CD4-positive, CD25-positive, alpha-beta regulatory T cell (primary cell): Measurements from ENCODE around the gene SUSD5. TPM values are rescaled to one million over a fixed set of nuclear protein-coding genes. Genes with fewer than 3 reads are reported as not detected.

Source experiments
- ATAC-seq, 2 donors: fragments of 150-1000 bp; cut with Tn5 transposase; one replicate each; pipeline ENCODE4 v1.10.0; 2021; ENCODE audit warnings: low read depth in 2 of 2, moderate number of reproducible peaks in 2 of 2, moderate library complexity in 1 of 2
- DNase-seq, 3 donors: peaks; one replicate each; pipeline versions ENCODE4 v3.0.0 to v3.0.0-alpha.2; 2012 to 2022; ENCODE audit warnings: mixed read lengths in 1 of 3
- H3K27ac ChIP-seq: one replicate; pipeline ENCODE4 v1.7.0; 2013; ENCODE audit warnings: mild to moderate bottlenecking, low read length; ENCODE audit not compliant: insufficient read depth, poor library complexity, severe bottlenecking
- H3K27me3 ChIP-seq: one replicate; pipeline ENCODE4 v1.7.0; 2013; ENCODE audit warnings: low read length; ENCODE audit not compliant: control insufficient read depth, insufficient read depth
- H3K36me3 ChIP-seq: one replicate; pipeline ENCODE4 v1.7.0; 2013; ENCODE audit warnings: mild to moderate bottlenecking, low read length, moderate library complexity; ENCODE audit not compliant: control insufficient read depth, insufficient read depth
- H3K4me1 ChIP-seq: 2 replicates; pipeline ENCODE4 v1.7.0; 2013; ENCODE audit warnings: mild to moderate bottlenecking, low read length; ENCODE audit not compliant: insufficient read depth, control insufficient read depth, poor library complexity, severe bottlenecking
- H3K4me3 ChIP-seq: one replicate; pipeline ENCODE4 v1.7.0; 2013; ENCODE audit warnings: low read depth, mild to moderate bottlenecking, low read length, moderate library complexity
- H3K9me3 ChIP-seq, 2 experiments: 1 replicate in 1 of 2; 2 replicates in 1 of 2; pipeline ENCODE4 v1.7.0; 2013; ENCODE audit warnings: low read length in 2 of 2, mild to moderate bottlenecking in 1 of 2, moderate library complexity in 1 of 2; ENCODE audit not compliant: control insufficient read depth in 2 of 2
- H3K27ac Mint-ChIP-seq, 3 donors: one replicate each; pipeline ENCODE4 v1.8.0; 2020 to 2022; ENCODE audit warnings: mild to moderate bottlenecking in 3 of 3, mixed read lengths in 3 of 3, moderate library complexity in 2 of 3
- H3K27me3 Mint-ChIP-seq: one replicate; pipeline ENCODE4 v1.8.0; 2022; ENCODE audit warnings: mild to moderate bottlenecking, mixed read lengths
- H3K36me3 Mint-ChIP-seq: one replicate; pipeline ENCODE4 v1.8.0; 2020; ENCODE audit warnings: mixed read lengths
- H3K4me1 Mint-ChIP-seq, 4 donors: one replicate each; pipeline ENCODE4 v1.8.0; 2020 to 2022; ENCODE audit warnings: mixed read lengths in 4 of 4, mild to moderate bottlenecking in 1 of 4
- H3K4me3 Mint-ChIP-seq, 4 donors: one replicate each; pipeline ENCODE4 v1.8.0; 2020 to 2022; ENCODE audit warnings: mild to moderate bottlenecking in 4 of 4, mixed read lengths in 4 of 4, moderate library complexity in 3 of 4
- H3K9me3 Mint-ChIP-seq, 7 donors: one replicate each; pipeline ENCODE4 v1.8.0; 2020 to 2022; ENCODE audit warnings: mixed read lengths in 7 of 7, mild to moderate bottlenecking in 3 of 7, moderate library complexity in 2 of 7
- polyA plus RNA-seq, 4 donors: library from polyadenylated mRNA; unstranded; fragments of 300-500 nt; fragmentation: Illumina TruSeq; gene quantifications; one replicate each; pipeline ENCODE4 v1.2.3, GENCODE V29; 2021
- total RNA-seq: library from RNA; stranded (reverse); gene quantifications from one replicate; pipeline ENCODE4 v1.2.3, GENCODE V29; 2022

The SUSD5 gene
- total and polyA plus RNA-seq, 5 donors from 2014 or later: 0.22 to 0.28 (median 0.25) TPM; not detected in 2

- H3K4me3 ChIP-seq: no peak overlapping the region
- Mint-ChIP-seq H3K4me3 (no peak overlapping the region), H3K4me1 (peaks cover 4 to 9% (median 5%) of the 10 kb centered on the region in 4 donors), H3K27me3 (peaks cover 4% of the 10 kb centered on the region), H3K27ac (no peak overlapping the region), H3K36me3 (no peaks in the 10 kb centered on the region), H3K9me3 (peaks cover 0 to 2% (median 2%) of the 10 kb centered on the region in 7 donors)
- H3K36me3 ChIP-seq: no peaks in the 10 kb centered on the region
- no peak overlapping the region for H3K27ac ChIP-seq
- H3K4me1 ChIP-seq: no peaks in the 10 kb centered on the region
- H3K27me3 ChIP-seq: no peaks in the 10 kb centered on the region
- no peak for ATAC-seq
- peaks cover 4 to 5% of the 10 kb centered on the region in 2 experiments for H3K9me3 ChIP-seq
- DNase-seq: no peak
Measured at GRCh38 chr3:33174095-33174494, 44.5 kb downstream of the SUSD5 start.

- Histone ChIP-seq H3K9me3 (peaks cover under 1% of the 10 kb centered on the region in 2 experiments), H3K27ac (no peak overlapping the region), H3K27me3 (no peaks in the 10 kb centered on the region), H3K4me1 (no peaks in the 10 kb centered on the region), H3K36me3 (no peaks in the 10 kb centered on the region), H3K4me3 (no peak overlapping the region)
- Mint-ChIP-seq H3K4me1 (peaks cover 4 to 9% (median 5%) of the 10 kb centered on the region in 4 donors), H3K27me3 (peaks cover 4% of the 10 kb centered on the region), H3K4me3 (no peak overlapping the region), H3K36me3 (no peaks in the 10 kb centered on the region), H3K9me3 (peaks cover 0 to 2% (median 1%) of the 10 kb centered on the region in 7 donors), H3K27ac (no peak overlapping the region)
- ATAC-seq (no peak), DNase-seq (no peak)
Measured at GRCh38 chr3:33173672-33174071, 44.9 kb downstream of the SUSD5 start.

GRCh38 chr3:33173103-33173502 lies 45.5 kb downstream of the SUSD5 start:
- Histone ChIP-seq H3K4me1 (no peaks in the 10 kb centered on the region), H3K4me3 (no peak overlapping the region), H3K27me3 (no peaks in the 10 kb centered on the region), H3K9me3 (no peaks in the 10 kb centered on the region), H3K27ac (no peak overlapping the region), H3K36me3 (no peaks in the 10 kb centered on the region)
- Mint-ChIP-seq H3K9me3 (peaks cover 0 to 2% (median 0%) of the 10 kb centered on the region in 7 donors), H3K4me1 (peaks cover 4 to 9% (median 5%) of the 10 kb centered on the region in 4 donors), H3K27me3 (no peaks in the 10 kb centered on the region), H3K36me3 (no peaks in the 10 kb centered on the region), H3K4me3 (no peak overlapping the region), H3K27ac (no peak overlapping the region)
- no peak for DNase-seq
- no peak for ATAC-seq

- Histone ChIP-seq H3K4me1 (no peaks in the 10 kb centered on the region), H3K27me3 (no peaks in the 10 kb centered on the region), H3K36me3 (no peaks in the 10 kb centered on the region), H3K27ac (no peak overlapping the region), H3K9me3 (no peaks in the 10 kb centered on the region), H3K4me3 (peak overlapping the region; percentile 9)
- Mint-ChIP-seq H3K4me1 (peaks cover 4 to 9% (median 6%) of the 10 kb centered on the region in 4 donors), H3K27ac (peak overlapping the region in 2 of 3 donors; percentile 22 to 38), H3K9me3 (peaks cover 0 to 2% (median 0%) of the 10 kb centered on the region in 7 donors), H3K27me3 (no peaks in the 10 kb centered on the region), H3K36me3 (no peaks in the 10 kb centered on the region), H3K4me3 (no peak overlapping the region)
- ATAC-seq: peak; percentile 37 to 48
- peak in 2 of 3 donors; percentile 5 to 53 for DNase-seq
Measured at GRCh38 chr3:33171580-33171979, 47.0 kb downstream of the SUSD5 start.

GRCh38 chr3:33170531-33170930 lies 48.1 kb downstream of the SUSD5 start:
- no peak for DNase-seq
- no peaks in the 10 kb centered on the region for H3K27me3 ChIP-seq
- no peak overlapping the region for H3K4me3 ChIP-seq
- Mint-ChIP-seq H3K27ac (peak overlapping the region in 1 of 3 donors; percentile 62), H3K27me3 (no peaks in the 10 kb centered on the region), H3K9me3 (peaks cover 0 to 2% (median 0%) of the 10 kb centered on the region in 7 donors), H3K4me3 (no peak overlapping the region), H3K4me1 (peaks cover 4 to 9% (median 6%) of the 10 kb centered on the region in 4 donors), H3K36me3 (no peaks in the 10 kb centered on the region)
- no peak for ATAC-seq
- H3K36me3 ChIP-seq: no peaks in the 10 kb centered on the region
- H3K9me3 ChIP-seq: no peaks in the 10 kb centered on the region
- H3K27ac ChIP-seq: no peak overlapping the region
- no peaks in the 10 kb centered on the region for H3K4me1 ChIP-seq

GRCh38 chr3:33167716-33168336 lies 50.8 kb downstream of the SUSD5 start:
- H3K27ac Mint-ChIP-seq: peak overlapping the region in 2 of 3 donors; percentile 42 to 61
- peak overlapping the region in 1 of 4 donors; percentile 39 for H3K4me3 Mint-ChIP-seq
- Histone ChIP-seq H3K27ac (no peak overlapping the region), H3K9me3 (no peaks in the 10 kb centered on the region), H3K4me1 (no peaks in the 10 kb centered on the region), H3K27me3 (no peaks in the 10 kb centered on the region), H3K4me3 (no peak overlapping the region), H3K36me3 (no peaks in the 10 kb centered on the region)
- peaks cover 4 to 9% (median 6%) of the 10 kb centered on the region in 4 donors for H3K4me1 Mint-ChIP-seq
- peaks cover 11% of the 10 kb centered on the region for H3K27me3 Mint-ChIP-seq
- no peaks in the 10 kb centered on the region for H3K36me3 Mint-ChIP-seq
- peaks cover 0 to 2% (median 0%) of the 10 kb centered on the region in 7 donors for H3K9me3 Mint-ChIP-seq
- no peak for ATAC-seq
- no peak for DNase-seq

GRCh38 chr3:33167284-33167683 lies 51.3 kb downstream of the SUSD5 start:
- ATAC-seq (no peak), DNase-seq (no peak)
- Histone ChIP-seq H3K4me1 (no peaks in the 10 kb centered on the region), H3K4me3 (no peak overlapping the region), H3K36me3 (no peaks in the 10 kb centered on the region), H3K27me3 (no peaks in the 10 kb centered on the region), H3K9me3 (no peaks in the 10 kb centered on the region), H3K27ac (no peak overlapping the region)
- Mint-ChIP-seq H3K36me3 (no peaks in the 10 kb centered on the region), H3K4me3 (no peak overlapping the region), H3K27ac (peak overlapping the region in 1 of 3 donors; percentile 61), H3K4me1 (peaks cover 2 to 9% (median 6%) of the 10 kb centered on the region in 4 donors), H3K9me3 (peaks cover 0 to 2% (median 0%) of the 10 kb centered on the region in 7 donors), H3K27me3 (peaks cover 17% of the 10 kb centered on the region)

- Histone ChIP-seq H3K27ac (no peak overlapping the region), H3K4me1 (no peaks in the 10 kb centered on the region), H3K27me3 (peaks cover 4% of the 10 kb centered on the region), H3K4me3 (no peak overlapping the region), H3K36me3 (no peaks in the 10 kb centered on the region), H3K9me3 (no peaks in the 10 kb centered on the region)
- Mint-ChIP-seq H3K27ac (no peak overlapping the region), H3K4me1 (peaks cover 0 to 5% (median under 1%) of the 10 kb centered on the region in 4 donors), H3K36me3 (no peaks in the 10 kb centered on the region), H3K4me3 (no peak overlapping the region), H3K9me3 (no peaks in the 10 kb centered on the region), H3K27me3 (peaks cover 26% of the 10 kb centered on the region)
- ATAC-seq: no peak
- no peak for DNase-seq
Measured at GRCh38 chr3:33166095-33166494, 52.5 kb downstream of the SUSD5 start.
